Measurements from ENCODE around the gene PILRB.

Gene PILRB

DNA sequence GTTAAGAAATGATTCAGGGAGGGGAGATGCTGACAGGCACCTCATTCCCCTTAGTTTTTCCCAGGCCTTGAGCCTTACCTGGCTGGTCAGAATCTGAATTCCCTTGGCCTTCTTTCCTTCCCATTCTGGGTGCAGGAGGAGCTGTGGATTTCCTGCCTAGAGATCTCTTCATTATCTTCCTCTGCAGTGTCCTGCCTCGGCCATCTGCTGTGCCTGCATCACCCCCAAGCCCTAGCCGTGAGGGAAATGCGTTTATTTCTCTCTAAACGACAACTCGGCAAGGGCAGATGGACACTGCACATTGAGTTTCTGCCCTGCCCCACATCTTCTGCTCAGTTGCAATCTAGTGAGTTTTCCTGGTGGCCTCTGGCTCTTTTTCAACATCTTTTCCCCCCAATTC, 43.9 kb downstream of the PILRB start:
- no peak overlapping the region for H3K4me3 ChIP-seq (ENCODE audit: control insufficient read depth, low read depth, low read length)
- TF ChIP-seq, protein P1, sequence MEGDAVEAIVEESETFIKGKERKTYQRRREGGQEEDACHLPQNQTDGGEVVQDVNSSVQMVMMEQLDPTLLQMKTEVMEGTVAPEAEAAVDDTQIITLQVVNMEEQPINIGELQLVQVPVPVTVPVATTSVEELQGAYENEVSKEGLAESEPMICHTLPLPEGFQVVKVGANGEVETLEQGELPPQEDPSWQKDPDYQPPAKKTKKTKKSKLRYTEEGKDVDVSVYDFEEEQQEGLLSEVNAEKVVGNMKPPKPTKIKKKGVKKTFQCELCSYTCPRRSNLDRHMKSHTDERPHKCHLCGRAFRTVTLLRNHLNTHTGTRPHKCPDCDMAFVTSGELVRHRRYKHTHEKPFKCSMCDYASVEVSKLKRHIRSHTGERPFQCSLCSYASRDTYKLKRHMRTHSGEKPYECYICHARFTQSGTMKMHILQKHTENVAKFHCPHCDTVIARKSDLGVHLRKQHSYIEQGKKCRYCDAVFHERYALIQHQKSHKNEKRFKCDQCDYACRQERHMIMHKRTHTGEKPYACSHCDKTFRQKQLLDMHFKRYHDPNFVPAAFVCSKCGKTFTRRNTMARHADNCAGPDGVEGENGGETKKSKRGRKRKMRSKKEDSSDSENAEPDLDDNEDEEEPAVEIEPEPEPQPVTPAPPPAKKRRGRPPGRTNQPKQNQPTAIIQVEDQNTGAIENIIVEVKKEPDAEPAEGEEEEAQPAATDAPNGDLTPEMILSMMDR (IDR thresholded peaks at IDR 0.05; ENCODE audit: control insufficient read depth, insufficient read depth, low read depth, low read length, missing control alignments) = no peak
- no peak for DNase-seq (ENCODE audit: low read depth)

DNA sequence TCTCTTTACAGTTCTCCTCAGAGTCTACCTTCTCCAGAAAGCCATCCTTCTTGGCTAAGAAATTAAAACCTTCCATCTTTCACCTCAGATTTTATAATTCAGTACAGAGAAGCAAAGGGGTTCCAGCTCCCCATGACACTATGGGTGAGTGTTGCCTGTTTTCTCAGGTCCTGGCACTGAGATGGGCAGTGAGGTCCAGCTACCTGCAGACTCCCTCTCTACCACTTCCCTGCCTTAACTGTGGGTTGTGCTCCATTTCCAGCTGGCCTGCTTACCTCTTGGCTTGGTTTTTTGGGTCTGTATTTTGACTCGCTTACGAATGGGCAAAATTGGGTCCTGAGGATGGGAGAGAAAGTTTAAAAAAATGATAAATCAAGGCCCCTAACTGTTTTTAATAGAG, 44.3 kb downstream of the PILRB start:
- no peak for DNase-seq (ENCODE audit: low read depth)

DNA sequence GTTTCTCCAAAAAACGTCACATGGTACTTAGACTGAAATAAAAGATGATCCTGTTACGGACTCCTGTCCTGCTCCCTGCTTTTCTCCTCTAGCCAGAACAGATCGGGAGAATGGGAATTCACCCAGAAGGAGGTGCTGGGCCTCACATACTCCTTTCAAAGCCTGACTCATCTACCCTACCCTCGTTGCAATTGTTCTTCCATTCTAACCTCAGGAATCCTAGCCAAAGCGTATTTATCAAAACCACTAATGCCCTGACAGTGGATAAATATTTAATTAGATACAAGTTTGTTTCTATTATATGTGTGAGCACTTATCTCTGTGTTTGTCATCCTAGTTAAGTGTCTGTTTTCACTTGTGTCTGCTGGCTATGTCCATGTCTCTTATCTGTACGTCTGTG, 48.9 kb downstream of the PILRB start:
- H3K4me3 ChIP-seq (ENCODE audit: control insufficient read depth, low read depth, low read length) = no peak overlapping the region
- TF ChIP-seq, protein P1 (IDR thresholded peaks at IDR 0.05; ENCODE audit: control insufficient read depth, insufficient read depth, low read depth, low read length, missing control alignments) = no peak
- peak; percentile 32 for DNase-seq (ENCODE audit: low read depth)

More for the DNA sequence above, 44.3 kb downstream of the PILRB start:
- H3K4me3 ChIP-seq (ENCODE audit: control insufficient read depth, low read depth, low read length) = no peak overlapping the region
- TF ChIP-seq, protein P1 (IDR thresholded peaks at IDR 0.05; ENCODE audit: control insufficient read depth, insufficient read depth, low read depth, low read length, missing control alignments) = no peak

DNA sequence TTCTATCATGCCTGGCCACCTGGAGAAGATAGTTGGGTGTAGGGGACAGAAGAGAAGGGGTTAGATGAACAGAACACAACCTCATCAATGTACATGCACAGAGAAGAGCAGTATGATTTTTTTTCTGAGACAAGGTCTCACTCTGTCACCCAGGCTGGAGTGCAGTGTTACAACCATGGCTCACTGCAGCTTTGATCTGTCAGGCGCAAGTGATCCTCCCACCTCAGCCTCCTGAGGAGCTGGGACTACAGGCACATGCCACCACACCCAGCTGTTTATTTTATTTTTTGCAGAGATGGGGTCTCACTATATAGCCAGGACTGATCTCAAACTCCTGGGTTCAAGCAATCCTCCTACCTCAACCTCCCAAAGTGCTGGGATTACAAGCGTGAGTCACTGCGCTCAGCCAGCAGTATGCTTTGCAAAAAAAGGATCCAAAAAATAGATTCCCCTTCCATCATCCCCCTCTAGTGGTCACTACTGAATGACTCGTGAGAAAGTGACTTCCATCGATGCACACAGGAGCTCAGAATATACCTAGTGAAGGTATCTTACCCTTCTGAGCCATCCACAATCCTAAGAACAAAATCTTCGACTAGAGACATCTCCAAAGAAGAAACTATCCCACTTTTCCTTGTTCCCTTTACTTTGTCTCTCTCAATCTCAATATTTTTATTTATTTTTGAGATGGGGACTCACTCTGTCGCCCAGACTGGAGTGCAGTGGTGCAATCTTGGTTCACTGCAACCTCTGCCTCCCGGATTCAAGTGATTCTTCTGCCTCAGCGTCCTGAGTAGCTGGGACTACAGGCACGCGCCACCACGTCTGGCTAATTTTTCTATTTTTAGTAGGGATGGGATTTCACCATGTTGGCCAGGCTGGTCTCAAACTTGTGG, 49.6 kb downstream of the PILRB start:
- DNase-seq (ENCODE audit: low read depth) = peak; percentile 52
- no peak overlapping the region for H3K4me3 ChIP-seq (ENCODE audit: control insufficient read depth, low read depth, low read length)
- TF ChIP-seq, protein P1 (IDR thresholded peaks at IDR 0.05; ENCODE audit: control insufficient read depth, insufficient read depth, low read depth, low read length, missing control alignments) = peak; percentile 73

DNA sequence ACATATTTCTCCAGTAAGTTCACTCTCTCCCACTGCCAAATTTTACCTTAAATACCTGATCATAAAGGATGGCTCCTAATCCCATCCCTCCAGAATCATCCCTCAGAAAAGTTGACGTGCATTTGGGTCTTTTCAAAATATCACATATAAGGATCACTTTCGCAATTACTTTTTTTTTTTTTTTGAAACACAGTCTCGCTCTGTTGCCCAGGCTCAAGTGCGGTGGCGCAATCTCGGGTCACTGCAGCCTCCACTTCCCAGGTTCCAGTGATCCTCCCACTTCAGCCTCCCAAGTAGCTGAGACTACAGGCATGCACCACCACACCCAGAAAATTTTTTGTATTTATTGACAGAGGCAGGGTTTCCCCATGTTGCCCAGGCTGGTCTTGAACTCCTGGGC, 53.2 kb downstream of the PILRB start:
- H3K4me3 ChIP-seq (ENCODE audit: control insufficient read depth, low read depth, low read length) = no peak overlapping the region
- TF ChIP-seq, protein P1 (IDR thresholded peaks at IDR 0.05; ENCODE audit: control insufficient read depth, insufficient read depth, low read depth, low read length, missing control alignments) = no peak
- DNase-seq (ENCODE audit: low read depth) = no peak

- H3K4me3 ChIP-seq (ENCODE audit: control insufficient read depth, low read depth, low read length) = no peak overlapping the region
- DNase-seq (ENCODE audit: low read depth) = no peak
- TF ChIP-seq, protein P1 (IDR thresholded peaks at IDR 0.05; ENCODE audit: control insufficient read depth, insufficient read depth, low read depth, low read length, missing control alignments) = no peak
Observed at GRCh38 chr7:100413346-100413745, 55.4 kb downstream of the PILRB start.
